ENCODE data around the gene SSTR3.

DNA sequence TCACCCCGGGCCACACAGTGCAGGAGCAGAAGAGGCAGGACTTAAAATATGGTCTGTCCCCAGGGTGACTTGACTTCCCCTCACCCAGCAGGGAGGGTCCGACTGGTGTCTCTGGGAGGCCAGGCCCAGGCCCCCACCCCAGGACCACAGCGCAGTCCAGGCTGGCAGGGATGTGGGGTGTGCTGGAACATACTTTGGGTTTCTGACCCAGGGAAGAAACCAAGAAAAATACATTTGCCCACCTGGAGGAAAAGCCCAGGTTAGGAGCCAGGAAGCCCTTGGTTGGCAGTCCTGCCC lies 29.4 kb downstream of the SSTR3 start:
- TF ChIP-seq, protein P1, sequence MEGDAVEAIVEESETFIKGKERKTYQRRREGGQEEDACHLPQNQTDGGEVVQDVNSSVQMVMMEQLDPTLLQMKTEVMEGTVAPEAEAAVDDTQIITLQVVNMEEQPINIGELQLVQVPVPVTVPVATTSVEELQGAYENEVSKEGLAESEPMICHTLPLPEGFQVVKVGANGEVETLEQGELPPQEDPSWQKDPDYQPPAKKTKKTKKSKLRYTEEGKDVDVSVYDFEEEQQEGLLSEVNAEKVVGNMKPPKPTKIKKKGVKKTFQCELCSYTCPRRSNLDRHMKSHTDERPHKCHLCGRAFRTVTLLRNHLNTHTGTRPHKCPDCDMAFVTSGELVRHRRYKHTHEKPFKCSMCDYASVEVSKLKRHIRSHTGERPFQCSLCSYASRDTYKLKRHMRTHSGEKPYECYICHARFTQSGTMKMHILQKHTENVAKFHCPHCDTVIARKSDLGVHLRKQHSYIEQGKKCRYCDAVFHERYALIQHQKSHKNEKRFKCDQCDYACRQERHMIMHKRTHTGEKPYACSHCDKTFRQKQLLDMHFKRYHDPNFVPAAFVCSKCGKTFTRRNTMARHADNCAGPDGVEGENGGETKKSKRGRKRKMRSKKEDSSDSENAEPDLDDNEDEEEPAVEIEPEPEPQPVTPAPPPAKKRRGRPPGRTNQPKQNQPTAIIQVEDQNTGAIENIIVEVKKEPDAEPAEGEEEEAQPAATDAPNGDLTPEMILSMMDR (IDR thresholded peaks at IDR 0.05): no peak
- no peak for TF ChIP-seq EZH2 (IDR thresholded peaks at IDR 0.05; ENCODE audit: borderline replicate concordance, insufficient read depth, low read depth, low read length, poor library complexity, severe bottlenecking)

All from B cell (primary cell).